BLaER1 treated with 17β-estradiol and CSF1 and Interleukin-3, amounts not matched to agents 10 nM and 100 nM (cell line): ENCODE measurements around the gene SLX4.

ENCODE experiments used
- H3K27ac ChIP-seq, 11 experiments: shearing (Covaris generic); formaldehyde crosslinking; 2 replicates each; pipeline ENCODE4 v1.8.1; 2022
- H3K27me3 ChIP-seq, 11 experiments: shearing (Covaris generic); formaldehyde crosslinking; 2 replicates each; pipeline ENCODE4 v1.8.1; 2022
- H3K36me3 ChIP-seq, 11 experiments: shearing (Covaris generic); formaldehyde crosslinking; 2 replicates each; pipeline ENCODE4 v1.8.1; 2022
- H3K4me1 ChIP-seq, 10 experiments: shearing (Covaris generic); formaldehyde crosslinking; 2 replicates each; pipeline ENCODE4 v1.8.1; 2022
- H3K4me2 ChIP-seq, 11 experiments: shearing (Covaris generic); formaldehyde crosslinking; 2 replicates each; pipeline ENCODE4 v1.8.1; 2022
- H3K4me3 ChIP-seq, 10 experiments: shearing (Covaris generic); formaldehyde crosslinking; 2 replicates each; pipeline ENCODE4 v1.8.1; 2022
- H3K9ac ChIP-seq, 11 experiments: shearing (Covaris generic); formaldehyde crosslinking; 2 replicates each; pipeline ENCODE4 v1.8.1; 2022
- H3K9me3 ChIP-seq, 11 experiments: shearing (Covaris generic); formaldehyde crosslinking; replicated peaks in 1 of 11; 2 replicates each; pipeline ENCODE4 v1.8.1; 2022
- H4K20me1 ChIP-seq, 11 experiments: shearing (Covaris generic); formaldehyde crosslinking; 2 replicates each; pipeline ENCODE4 v1.8.1; 2022
- Cebpa-rat ChIP-seq, 11 experiments: shearing (Covaris generic); IDR thresholded peaks; 2 replicates each; pipeline ENCODE4 v1.8.1; 2022

The SLX4 gene

GRCh38 chr16:3579776-3580175, 31.6 kb downstream of the SLX4 start:
- peak overlapping the region in 10 of 11 experiments; percentile 21 to 87 (median 83); a peak in 19 of 22 replicates for H3K27ac ChIP-seq
- no peak for TF ChIP-seq Cebpa-rat (IDR thresholded peaks at IDR 0.05)
- peaks cover 7 to 50% (median 41%) of the 10 kb centered on the region in 11 experiments; a peak in 21 of 22 replicates for H3K36me3 ChIP-seq
- peak overlapping the region; percentile 94 to 100 (median 97) for H3K4me2 ChIP-seq
- peaks cover 0 to 61% (median 16%) of the 10 kb centered on the region in 11 experiments; a peak in 16 of 22 replicates for H4K20me1 ChIP-seq
- H3K4me1 ChIP-seq = peaks cover 69 to 100% (median 90%) of the 10 kb centered on the region in 10 experiments
- H3K9me3 ChIP-seq = no peaks in the 10 kb centered on the region
- peak overlapping the region; percentile 50 to 81 (median 74); a peak in 19 of 22 replicates for H3K9ac ChIP-seq
- H3K27me3 ChIP-seq = no peaks in the 10 kb centered on the region
- H3K4me3 ChIP-seq = peak overlapping the region in 3 of 10 experiments; percentile 26 to 41 (median 33); a peak in 6 of 20 replicates

- Histone ChIP-seq H3K36me3 (peaks cover 4 to 50% (median 33%) of the 10 kb centered on the region in 11 experiments; a peak in 21 of 22 replicates), H3K4me1 (peaks cover 64 to 97% (median 86%) of the 10 kb centered on the region in 10 experiments), H3K4me2 (peak overlapping the region; percentile 94 to 100 (median 97)), H3K4me3 (peak overlapping the region in 8 of 10 experiments; percentile 9 to 84 (median 50); a peak in 12 of 20 replicates), H3K27ac (peak overlapping the region in 10 of 11 experiments; percentile 21 to 95 (median 84); a peak in 19 of 22 replicates), H3K9me3 (no peaks in the 10 kb centered on the region), H4K20me1 (peaks cover 0 to 60% (median 24%) of the 10 kb centered on the region in 11 experiments; a peak in 16 of 22 replicates), H3K9ac (peak overlapping the region; percentile 38 to 88 (median 81); a peak in 20 of 22 replicates), H3K27me3 (no peaks in the 10 kb centered on the region)
- no peak for TF ChIP-seq Cebpa-rat (IDR thresholded peaks at IDR 0.05)
Observed at GRCh38 chr16:3578610-3579551, 32.5 kb downstream of the SLX4 start.

- H3K9ac ChIP-seq = peak overlapping the region in 10 of 11 experiments; percentile 38 to 88 (median 82); a peak in 19 of 22 replicates
- peak overlapping the region in 9 of 11 experiments; percentile 62 to 95 (median 85); a peak in 18 of 22 replicates for H3K27ac ChIP-seq
- H3K36me3 ChIP-seq = peaks cover 0 to 50% (median 30%) of the 10 kb centered on the region in 11 experiments; a peak in 20 of 22 replicates
- peak overlapping the region; percentile 94 to 100 (median 97) for H3K4me2 ChIP-seq
- H3K27me3 ChIP-seq = no peaks in the 10 kb centered on the region
- H3K9me3 ChIP-seq = no peaks in the 10 kb centered on the region
- peaks cover 0 to 54% (median 30%) of the 10 kb centered on the region in 11 experiments; a peak in 17 of 22 replicates for H4K20me1 ChIP-seq
- peak overlapping the region in 7 of 10 experiments; percentile 21 to 84 (median 76); a peak in 13 of 20 replicates for H3K4me3 ChIP-seq
- peaks cover 64 to 100% (median 89%) of the 10 kb centered on the region in 10 experiments for H3K4me1 ChIP-seq
- no peak for TF ChIP-seq Cebpa-rat (IDR thresholded peaks at IDR 0.05)
Observed at GRCh38 chr16:3578121-3578520, 33.3 kb downstream of the SLX4 start.

- Histone ChIP-seq H3K9ac (peak within 1 kb of the TSS; percentile 38 to 88 (median 81); a peak in 20 of 22 replicates), H3K4me1 (peaks cover 64 to 94% (median 83%) of the 10 kb centered on the region in 10 experiments), H3K9me3 (peaks cover 0 to 6% (median under 1%) of the 10 kb centered on the region in 11 experiments; a peak in 9 of 22 replicates), H3K27ac (peak within 1 kb of the TSS in 10 of 11 experiments; percentile 23 to 95 (median 84); a peak in 19 of 22 replicates), H3K4me3 (peak within 1 kb of the TSS; percentile 15 to 84 (median 74); a peak in 19 of 20 replicates), H3K27me3 (no peaks in the 10 kb centered on the region), H4K20me1 (peaks cover 0 to 46% (median 36%) of the 10 kb centered on the region in 11 experiments; a peak in 17 of 22 replicates), H3K4me2 (peak within 1 kb of the TSS; percentile 94 to 100 (median 97)), H3K36me3 (peaks cover 5 to 50% (median 28%) of the 10 kb centered on the region in 11 experiments; a peak in 20 of 22 replicates)
- peak in 1 of 11 experiments; percentile 63; a peak in 3 of 22 replicates for TF ChIP-seq Cebpa-rat (IDR thresholded peaks at IDR 0.05)
Observed at GRCh38 chr16:3577302-3577752, 34.1 kb downstream of the SLX4 start, which contains the start of gene NLRC3. TSS of gene NLRC3 (minus strand) at chr16:3577403. CDS start at chr16:3565036, 12,367 bp downstream.

GRCh38 chr16:3576211-3576610, 35.2 kb downstream of the SLX4 start:
- no peak for TF ChIP-seq Cebpa-rat (IDR thresholded peaks at IDR 0.05)
- H3K9ac ChIP-seq = peak overlapping the region in 10 of 11 experiments; percentile 21 to 88 (median 82); a peak in 19 of 22 replicates
- peak overlapping the region in 9 of 10 experiments; percentile 46 to 84 (median 74); a peak in 18 of 20 replicates for H3K4me3 ChIP-seq
- peak overlapping the region; percentile 94 to 100 (median 97) for H3K4me2 ChIP-seq
- peaks cover 0 to 41% (median 35%) of the 10 kb centered on the region in 11 experiments; a peak in 17 of 22 replicates for H4K20me1 ChIP-seq
- peaks cover 59 to 83% (median 72%) of the 10 kb centered on the region in 10 experiments for H3K4me1 ChIP-seq
- no peaks in the 10 kb centered on the region for H3K27me3 ChIP-seq
- peaks cover 3 to 15% (median 10%) of the 10 kb centered on the region in 11 experiments for H3K9me3 ChIP-seq
- H3K27ac ChIP-seq = peak overlapping the region in 9 of 11 experiments; percentile 62 to 95 (median 85); a peak in 18 of 22 replicates
- peaks cover 5 to 50% (median 24%) of the 10 kb centered on the region in 11 experiments; a peak in 20 of 22 replicates for H3K36me3 ChIP-seq

GRCh38 chr16:3575491-3575890, 35.9 kb downstream of the SLX4 start:
- peak overlapping the region; percentile 94 to 100 (median 97) for H3K4me2 ChIP-seq
- H3K4me1 ChIP-seq = peaks cover 52 to 76% (median 65%) of the 10 kb centered on the region in 10 experiments
- peaks cover 4 to 51% (median 26%) of the 10 kb centered on the region in 11 experiments for H3K36me3 ChIP-seq
- peaks cover 0 to 42% (median 30%) of the 10 kb centered on the region in 11 experiments; a peak in 17 of 22 replicates for H4K20me1 ChIP-seq
- peak overlapping the region in 8 of 11 experiments; percentile 81 to 95 (median 85); a peak in 13 of 22 replicates for H3K27ac ChIP-seq
- H3K4me3 ChIP-seq = peak overlapping the region in 8 of 10 experiments; percentile 64 to 84 (median 75); a peak in 15 of 20 replicates
- TF ChIP-seq Cebpa-rat (IDR thresholded peaks at IDR 0.05) = no peak
- no peaks in the 10 kb centered on the region for H3K27me3 ChIP-seq
- peak overlapping the region in 9 of 11 experiments; percentile 28 to 88 (median 82); a peak in 16 of 22 replicates for H3K9ac ChIP-seq
- peaks cover 10 to 22% (median 17%) of the 10 kb centered on the region in 11 experiments for H3K9me3 ChIP-seq

GRCh38 chr16:3574195-3574594, 37.2 kb downstream of the SLX4 start:
- Histone ChIP-seq H4K20me1 (peaks cover 0 to 47% (median 30%) of the 10 kb centered on the region in 11 experiments; a peak in 14 of 22 replicates), H3K36me3 (peaks cover 7 to 62% (median 37%) of the 10 kb centered on the region in 11 experiments), H3K9ac (no peak overlapping the region), H3K4me3 (no peak overlapping the region), H3K27ac (peak overlapping the region in 1 of 11 experiments; percentile 95; a peak in 1 of 22 replicates), H3K4me2 (peak overlapping the region in 6 of 11 experiments; percentile 96 to 100 (median 98); a peak in 5 of 22 replicates), H3K4me1 (peaks cover 39 to 63% (median 52%) of the 10 kb centered on the region in 10 experiments), H3K27me3 (no peaks in the 10 kb centered on the region), H3K9me3 (peaks cover 16 to 29% (median 24%) of the 10 kb centered on the region in 11 experiments)
- no peak for TF ChIP-seq Cebpa-rat (IDR thresholded peaks at IDR 0.05)
